Measurements from ENCODE around the gene CLDN22. TPM values are rescaled to one million over a fixed set of nuclear protein-coding genes. Genes with fewer than 3 reads are reported as not detected.

The CLDN22 gene
- total and polyA plus RNA-seq, 4 donors = 0.05 TPM; not detected in 3

DNA sequence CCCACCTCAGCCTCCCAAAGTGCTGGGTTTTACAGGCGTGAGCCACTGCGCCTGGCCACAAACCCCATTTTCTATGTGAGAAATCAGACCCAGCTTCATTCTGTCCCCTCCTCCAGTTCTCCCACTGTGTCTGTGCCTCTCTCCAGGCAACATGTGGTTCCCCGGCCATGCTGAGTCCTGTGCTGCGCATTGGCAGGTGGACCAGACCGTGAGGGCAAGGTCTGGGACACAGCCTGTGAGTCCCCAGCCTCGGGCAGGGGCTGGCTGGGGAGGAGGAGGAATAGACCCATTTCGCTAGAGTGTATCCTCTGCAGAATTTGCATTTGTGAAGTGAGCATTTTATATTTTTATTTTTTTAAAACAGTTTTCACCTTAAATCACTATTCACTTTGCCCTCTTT is 23.7 kb upstream of the CLDN22 start:
- Histone ChIP-seq H3K4me3 (ENCODE audit: low read depth in 1 of 3, low read length in 3 of 3) (no peak overlapping the region), H3K36me3 (ENCODE audit: control insufficient read depth in 4 of 4, insufficient read depth in 3 of 4, low read depth in 1 of 4, low read length in 3 of 4) (no peaks in the 10 kb centered on the region), H3K27ac (ENCODE audit: low read depth in 1 of 2, low read length in 2 of 2) (no peak overlapping the region), H3K27me3 (ENCODE audit: control insufficient read depth in 4 of 4, insufficient read depth in 4 of 4, low read length in 3 of 4) (no peaks in the 10 kb centered on the region), H3K9ac (ENCODE audit: low read depth in 1 of 2, low read length in 2 of 2) (no peak overlapping the region), H3K4me1 (ENCODE audit: control insufficient read depth in 4 of 4, insufficient read depth in 4 of 4, low read length in 3 of 4) (no peaks in the 10 kb centered on the region), H3K9me3 (ENCODE audit: control insufficient read depth in 4 of 4, low read length in 3 of 4) (no peaks in the 10 kb centered on the region)
- WGBS = 92% methylated on average over 7 of the region's 7 CpGs
- no peak for DNase-seq (ENCODE audit: low spot score)
- TF ChIP-seq EGR1 (IDR thresholded peaks at IDR 0.05; ENCODE audit: low read depth in 2 of 2) = no peak
- TF ChIP-seq TAF1 (conservative IDR thresholded peaks at IDR 0.05) = no peak
- TF ChIP-seq RAD21 (IDR thresholded peaks at IDR 0.05) = no peak
- TF ChIP-seq YY1 (IDR thresholded peaks at IDR 0.05) = no peak
- no peak for TF ChIP-seq JUND (IDR thresholded peaks at IDR 0.05)
- no peak for TF ChIP-seq HNF4G (IDR thresholded peaks at IDR 0.05)
- TF ChIP-seq, protein P1, sequence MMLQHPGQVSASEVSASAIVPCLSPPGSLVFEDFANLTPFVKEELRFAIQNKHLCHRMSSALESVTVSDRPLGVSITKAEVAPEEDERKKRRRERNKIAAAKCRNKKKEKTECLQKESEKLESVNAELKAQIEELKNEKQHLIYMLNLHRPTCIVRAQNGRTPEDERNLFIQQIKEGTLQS (IDR thresholded peaks at IDR 0.05) = no peak
- TF ChIP-seq SP1 (IDR thresholded peaks at IDR 0.05) = no peak

DNA sequence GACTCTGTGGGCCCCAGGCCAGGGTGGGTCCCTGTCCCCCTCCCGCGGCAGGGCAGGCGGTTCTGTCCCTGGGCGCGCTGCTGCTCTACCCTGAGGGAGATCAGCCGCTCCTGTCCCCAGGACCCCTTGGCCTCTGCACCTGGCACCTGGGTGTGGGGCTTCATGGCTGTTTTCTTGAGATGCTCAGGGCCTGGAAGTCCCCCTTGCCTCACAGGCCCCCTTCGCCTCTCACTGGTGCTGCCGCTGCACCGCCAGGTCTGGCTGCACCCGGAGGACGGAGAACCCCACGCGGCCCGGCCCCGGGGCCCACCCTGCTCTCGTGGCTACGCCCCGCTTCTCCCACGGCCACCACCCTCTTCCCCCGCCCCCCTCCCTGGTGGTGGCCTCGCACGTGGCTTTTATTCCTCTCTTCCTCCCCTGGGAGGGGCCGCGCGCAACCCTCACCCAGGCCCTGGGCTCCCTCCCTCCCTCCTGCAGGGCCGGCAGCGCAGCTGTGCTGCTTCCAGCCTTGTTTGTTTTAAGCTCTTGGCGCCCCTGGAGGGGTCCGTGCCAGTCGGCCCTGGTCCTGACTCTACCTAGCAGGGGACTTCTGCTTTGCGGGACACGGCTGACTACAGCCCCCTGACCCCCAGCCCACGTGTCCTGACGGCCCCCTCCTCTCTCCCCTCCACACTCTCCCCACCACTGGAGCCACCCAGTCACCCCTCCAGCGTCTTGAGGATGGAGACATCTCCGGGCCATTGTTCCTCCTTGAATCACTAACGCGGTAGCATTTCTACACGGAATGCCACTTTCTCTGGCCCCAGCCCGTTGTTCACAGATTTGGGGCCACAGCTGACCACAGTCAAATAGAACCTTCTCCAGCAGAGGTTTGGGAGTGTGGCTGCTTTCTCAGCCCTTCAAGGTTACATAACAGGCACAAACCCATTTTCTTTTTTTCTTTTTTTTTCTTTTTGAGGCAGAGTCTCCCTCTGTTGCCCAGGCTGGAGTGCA is 22.8 kb upstream of the CLDN22 start:
- Histone ChIP-seq H3K27ac (ENCODE audit: low read depth in 1 of 2, low read length in 2 of 2) (no peak overlapping the region), H3K27me3 (ENCODE audit: control insufficient read depth in 4 of 4, insufficient read depth in 4 of 4, low read length in 3 of 4) (no peaks in the 10 kb centered on the region), H3K36me3 (ENCODE audit: control insufficient read depth in 4 of 4, insufficient read depth in 3 of 4, low read depth in 1 of 4, low read length in 3 of 4) (no peaks in the 10 kb centered on the region), H3K4me1 (ENCODE audit: control insufficient read depth in 4 of 4, insufficient read depth in 4 of 4, low read length in 3 of 4) (no peaks in the 10 kb centered on the region), H3K9me3 (ENCODE audit: control insufficient read depth in 4 of 4, low read length in 3 of 4) (no peaks in the 10 kb centered on the region), H3K4me3 (ENCODE audit: low read depth in 1 of 3, low read length in 3 of 3) (no peak overlapping the region), H3K9ac (ENCODE audit: low read depth in 1 of 2, low read length in 2 of 2) (no peak overlapping the region)
- 30% methylated on average over 40 of the region's 40 CpGs for WGBS
- DNase-seq (ENCODE audit: low spot score) = no peak
- TF ChIP-seq, protein P1 (IDR thresholded peaks at IDR 0.05) = no peak
- TF ChIP-seq FOXA1 (IDR thresholded peaks at IDR 0.05) = no peak
- no peak for TF ChIP-seq SP1 (IDR thresholded peaks at IDR 0.05)
- TF ChIP-seq, protein P2, sequence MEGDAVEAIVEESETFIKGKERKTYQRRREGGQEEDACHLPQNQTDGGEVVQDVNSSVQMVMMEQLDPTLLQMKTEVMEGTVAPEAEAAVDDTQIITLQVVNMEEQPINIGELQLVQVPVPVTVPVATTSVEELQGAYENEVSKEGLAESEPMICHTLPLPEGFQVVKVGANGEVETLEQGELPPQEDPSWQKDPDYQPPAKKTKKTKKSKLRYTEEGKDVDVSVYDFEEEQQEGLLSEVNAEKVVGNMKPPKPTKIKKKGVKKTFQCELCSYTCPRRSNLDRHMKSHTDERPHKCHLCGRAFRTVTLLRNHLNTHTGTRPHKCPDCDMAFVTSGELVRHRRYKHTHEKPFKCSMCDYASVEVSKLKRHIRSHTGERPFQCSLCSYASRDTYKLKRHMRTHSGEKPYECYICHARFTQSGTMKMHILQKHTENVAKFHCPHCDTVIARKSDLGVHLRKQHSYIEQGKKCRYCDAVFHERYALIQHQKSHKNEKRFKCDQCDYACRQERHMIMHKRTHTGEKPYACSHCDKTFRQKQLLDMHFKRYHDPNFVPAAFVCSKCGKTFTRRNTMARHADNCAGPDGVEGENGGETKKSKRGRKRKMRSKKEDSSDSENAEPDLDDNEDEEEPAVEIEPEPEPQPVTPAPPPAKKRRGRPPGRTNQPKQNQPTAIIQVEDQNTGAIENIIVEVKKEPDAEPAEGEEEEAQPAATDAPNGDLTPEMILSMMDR (IDR thresholded peaks at IDR 0.05; ENCODE audit: low read depth, low read length, missing input control) = no peak
- no peak for TF ChIP-seq FOXA2 (IDR thresholded peaks at IDR 0.05)
- TF ChIP-seq JUND (IDR thresholded peaks at IDR 0.05) = no peak
- TF ChIP-seq RAD21 (IDR thresholded peaks at IDR 0.05) = no peak
- TF ChIP-seq HNF4G (IDR thresholded peaks at IDR 0.05) = no peak
- no peak for TF ChIP-seq TAF1 (conservative IDR thresholded peaks at IDR 0.05)
- TF ChIP-seq HNF4A (conservative IDR thresholded peaks at IDR 0.05) = no peak
- TF ChIP-seq, protein P3, sequence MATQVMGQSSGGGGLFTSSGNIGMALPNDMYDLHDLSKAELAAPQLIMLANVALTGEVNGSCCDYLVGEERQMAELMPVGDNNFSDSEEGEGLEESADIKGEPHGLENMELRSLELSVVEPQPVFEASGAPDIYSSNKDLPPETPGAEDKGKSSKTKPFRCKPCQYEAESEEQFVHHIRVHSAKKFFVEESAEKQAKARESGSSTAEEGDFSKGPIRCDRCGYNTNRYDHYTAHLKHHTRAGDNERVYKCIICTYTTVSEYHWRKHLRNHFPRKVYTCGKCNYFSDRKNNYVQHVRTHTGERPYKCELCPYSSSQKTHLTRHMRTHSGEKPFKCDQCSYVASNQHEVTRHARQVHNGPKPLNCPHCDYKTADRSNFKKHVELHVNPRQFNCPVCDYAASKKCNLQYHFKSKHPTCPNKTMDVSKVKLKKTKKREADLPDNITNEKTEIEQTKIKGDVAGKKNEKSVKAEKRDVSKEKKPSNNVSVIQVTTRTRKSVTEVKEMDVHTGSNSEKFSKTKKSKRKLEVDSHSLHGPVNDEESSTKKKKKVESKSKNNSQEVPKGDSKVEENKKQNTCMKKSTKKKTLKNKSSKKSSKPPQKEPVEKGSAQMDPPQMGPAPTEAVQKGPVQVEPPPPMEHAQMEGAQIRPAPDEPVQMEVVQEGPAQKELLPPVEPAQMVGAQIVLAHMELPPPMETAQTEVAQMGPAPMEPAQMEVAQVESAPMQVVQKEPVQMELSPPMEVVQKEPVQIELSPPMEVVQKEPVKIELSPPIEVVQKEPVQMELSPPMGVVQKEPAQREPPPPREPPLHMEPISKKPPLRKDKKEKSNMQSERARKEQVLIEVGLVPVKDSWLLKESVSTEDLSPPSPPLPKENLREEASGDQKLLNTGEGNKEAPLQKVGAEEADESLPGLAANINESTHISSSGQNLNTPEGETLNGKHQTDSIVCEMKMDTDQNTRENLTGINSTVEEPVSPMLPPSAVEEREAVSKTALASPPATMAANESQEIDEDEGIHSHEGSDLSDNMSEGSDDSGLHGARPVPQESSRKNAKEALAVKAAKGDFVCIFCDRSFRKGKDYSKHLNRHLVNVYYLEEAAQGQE (IDR thresholded peaks at IDR 0.05) = no peak
- TF ChIP-seq, protein P4, sequence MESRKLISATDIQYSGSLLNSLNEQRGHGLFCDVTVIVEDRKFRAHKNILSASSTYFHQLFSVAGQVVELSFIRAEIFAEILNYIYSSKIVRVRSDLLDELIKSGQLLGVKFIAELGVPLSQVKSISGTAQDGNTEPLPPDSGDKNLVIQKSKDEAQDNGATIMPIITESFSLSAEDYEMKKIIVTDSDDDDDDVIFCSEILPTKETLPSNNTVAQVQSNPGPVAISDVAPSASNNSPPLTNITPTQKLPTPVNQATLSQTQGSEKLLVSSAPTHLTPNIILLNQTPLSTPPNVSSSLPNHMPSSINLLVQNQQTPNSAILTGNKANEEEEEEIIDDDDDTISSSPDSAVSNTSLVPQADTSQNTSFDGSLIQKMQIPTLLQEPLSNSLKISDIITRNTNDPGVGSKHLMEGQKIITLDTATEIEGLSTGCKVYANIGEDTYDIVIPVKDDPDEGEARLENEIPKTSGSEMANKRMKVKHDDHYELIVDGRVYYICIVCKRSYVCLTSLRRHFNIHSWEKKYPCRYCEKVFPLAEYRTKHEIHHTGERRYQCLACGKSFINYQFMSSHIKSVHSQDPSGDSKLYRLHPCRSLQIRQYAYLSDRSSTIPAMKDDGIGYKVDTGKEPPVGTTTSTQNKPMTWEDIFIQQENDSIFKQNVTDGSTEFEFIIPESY (IDR thresholded peaks at IDR 0.05) = no peak
- TF ChIP-seq NR2F2 (IDR thresholded peaks at IDR 0.05) = no peak

Data from liver (tissue), 9 donors.